GM10847 (cell line): ENCODE results near the gene PDLIM1.

Experiments
- POLR2A ChIP-seq: IDR thresholded peaks from 2 replicates; pipeline ENCODE4 v1.6.1; 2011; ENCODE audit not compliant: insufficient read length; ENCODE audit errors: extremely low read depth

Gene PDLIM1

GRCh38 chr10:95265572-95265971 is 25.2 kb downstream of the PDLIM1 start:
- TF ChIP-seq POLR2A: no peak

- no peak for TF ChIP-seq POLR2A
Measured at GRCh38 chr10:95264227-95265051, 26.4 kb downstream of the PDLIM1 start.

DNA sequence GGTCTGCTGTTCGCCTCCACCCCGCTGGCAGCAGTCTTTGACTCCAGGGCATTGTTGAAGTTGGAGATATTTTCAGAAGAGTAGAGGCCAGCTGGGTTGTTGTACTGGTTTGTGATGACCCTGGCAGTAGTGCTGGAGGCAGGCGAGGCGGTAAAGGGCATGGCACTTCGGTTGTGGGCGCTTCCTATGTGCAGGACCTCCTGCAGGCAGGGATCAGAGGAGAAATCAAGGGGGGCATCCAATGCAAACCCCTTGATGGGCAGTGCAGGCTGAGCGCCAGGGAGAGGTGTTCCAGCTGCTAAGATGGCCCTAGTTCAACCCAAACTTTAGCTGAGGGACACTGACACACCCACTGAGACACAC is 27.0 kb downstream of the PDLIM1 start:
- no peak for TF ChIP-seq POLR2A

DNA sequence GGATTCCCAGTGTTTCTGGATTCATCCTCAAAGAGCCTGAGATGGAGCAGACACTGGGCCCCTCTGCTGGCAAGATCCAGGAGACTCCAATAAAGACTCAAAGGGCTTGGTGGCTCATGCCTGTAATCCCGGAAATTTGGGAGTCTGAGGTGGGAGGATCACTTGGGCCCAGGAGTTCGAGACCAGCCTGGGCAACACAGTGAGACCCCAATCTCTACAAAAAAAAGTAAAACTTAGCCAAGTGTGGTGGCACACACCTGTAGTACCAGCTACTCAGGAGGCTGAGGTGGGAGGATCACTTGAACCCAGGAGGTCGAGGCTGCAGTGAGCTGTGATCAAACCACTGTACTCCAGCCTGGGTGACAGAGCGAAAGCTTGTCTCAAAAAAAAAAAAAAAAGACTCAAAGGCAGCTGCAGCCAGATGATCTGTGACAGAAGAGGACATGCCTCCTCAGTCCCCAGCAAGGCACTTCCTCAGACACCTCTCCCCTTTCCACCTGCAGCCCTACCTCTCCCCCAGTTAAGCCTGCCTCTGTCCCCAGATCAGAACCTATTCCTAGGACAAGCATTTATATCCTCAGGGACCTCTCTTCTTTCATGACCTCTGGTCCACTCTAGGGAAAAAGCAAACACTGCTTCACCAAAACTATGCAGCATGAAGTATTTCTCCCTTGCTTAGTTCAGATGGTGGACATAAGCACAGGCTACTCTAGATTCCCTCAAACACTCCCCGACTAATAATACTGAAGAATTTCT is 27.9 kb downstream of the PDLIM1 start:
- no peak for TF ChIP-seq POLR2A

DNA sequence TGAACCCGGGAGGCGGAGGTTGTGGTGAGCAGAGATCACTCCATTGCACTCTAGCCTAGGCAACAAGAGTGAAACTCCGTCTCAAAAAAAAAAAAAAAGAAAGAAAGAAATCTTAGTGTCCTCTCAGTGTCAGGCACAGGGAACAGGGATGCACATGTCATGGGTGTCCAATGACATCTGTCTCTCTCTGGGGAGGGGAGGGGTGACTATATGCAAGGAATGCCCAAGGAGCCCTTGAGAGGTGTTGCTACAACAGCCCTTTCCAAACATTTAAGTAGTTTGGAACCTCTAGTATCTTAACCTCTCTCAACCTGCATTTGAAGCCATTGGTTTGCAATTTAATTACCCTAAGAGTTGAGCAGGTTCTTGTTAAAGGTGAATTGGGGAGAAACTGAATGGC is 28.9 kb downstream of the PDLIM1 start:
- TF ChIP-seq POLR2A: no peak

GRCh38 chr10:95260909-95261552 is 29.8 kb downstream of the PDLIM1 start:
- TF ChIP-seq POLR2A: no peak

GRCh38 chr10:95260397-95260881 is 30.4 kb downstream of the PDLIM1 start:
- no peak for TF ChIP-seq POLR2A

GRCh38 chr10:95257849-95258248 is 33.0 kb downstream of the PDLIM1 start:
- TF ChIP-seq POLR2A: no peak

- no peak for TF ChIP-seq POLR2A
Measured at GRCh38 chr10:95256268-95256667, 34.5 kb downstream of the PDLIM1 start.

GRCh38 chr10:95254629-95255028 is 36.2 kb downstream of the PDLIM1 start:
- no peak for TF ChIP-seq POLR2A

- TF ChIP-seq POLR2A: no peak
Measured at GRCh38 chr10:95253686-95254085, 37.1 kb downstream of the PDLIM1 start.

DNA sequence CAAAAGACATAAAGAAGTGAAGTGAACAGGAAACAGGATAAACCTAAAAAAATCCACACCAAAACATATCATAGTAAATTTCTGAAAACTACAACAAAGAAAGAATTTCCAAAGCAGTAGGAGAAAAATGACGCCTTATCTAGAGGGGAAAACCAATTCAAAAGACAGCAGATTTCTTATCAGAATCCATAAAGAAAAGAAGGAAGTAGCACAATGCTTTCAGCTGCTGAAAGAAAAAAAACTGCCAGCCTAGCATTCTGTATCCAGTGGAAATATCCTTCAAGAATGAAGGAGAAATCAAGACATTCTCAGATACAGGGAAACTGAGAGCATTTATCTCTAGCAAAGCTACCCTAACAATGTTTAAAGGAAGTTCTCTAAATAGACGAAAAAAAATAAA is 37.8 kb downstream of the PDLIM1 start:
- TF ChIP-seq POLR2A: no peak

DNA sequence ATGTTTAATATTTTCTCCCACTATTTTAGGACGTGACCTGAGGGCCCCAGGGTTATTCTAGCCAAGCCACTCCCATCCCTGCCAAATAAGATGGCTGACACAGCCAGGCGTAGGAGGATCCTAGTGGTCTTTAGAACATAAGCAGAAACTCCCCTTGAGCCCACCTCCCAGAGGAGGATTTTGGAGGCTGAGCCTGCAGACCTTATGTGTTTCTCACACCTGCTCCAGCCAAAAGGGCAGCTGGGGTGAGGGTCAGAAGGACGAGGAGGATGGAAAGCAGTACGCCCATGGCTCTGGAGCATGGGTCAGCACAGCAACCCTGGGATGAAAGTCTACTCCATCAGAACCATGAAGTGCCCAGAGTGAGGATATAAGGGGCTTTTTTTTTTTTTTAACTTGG is 39.9 kb downstream of the PDLIM1 start:
- TF ChIP-seq POLR2A: no peak

GRCh38 chr10:95249467-95249866 is 41.3 kb downstream of the PDLIM1 start:
- TF ChIP-seq POLR2A: no peak

- no peak for TF ChIP-seq POLR2A
Measured at GRCh38 chr10:95248989-95249388, 41.8 kb downstream of the PDLIM1 start.
